H1 (cell line): ENCODE measurements around the gene NR2F6. TPM values are rescaled to one million over a fixed set of nuclear protein-coding genes. Genes with fewer than 3 reads are reported as not detected.

Source experiments
- CTCF ChIA-PET: fragments of 300-600 bp; sonication (Branson Sonifier 250); formaldehyde crosslinking; loops from one replicate; lab custom pipeline; 2021; ENCODE audit not compliant: partially characterized antibody; lab: Charles Lee
- POLR2A ChIA-PET: fragments of 300-600 bp; sonication (Branson Sonifier 250); formaldehyde crosslinking; loops from one replicate; lab custom pipeline; 2021; ENCODE audit warnings: inconsistent platforms; ENCODE audit not compliant: partially characterized antibody; lab: Charles Lee
- DNase-seq, 2 experiments: peaks; one replicate each; pipeline versions ENCODE4 v3.0.0 to v3.0.0-alpha.2; 2010 to 2022; ENCODE audit warnings: low spot score in 2 of 2, low read depth in 1 of 2, mixed read lengths in 1 of 2
- FAIRE-seq: peaks from 2 replicates; lab custom pipeline; 2011; peaks lifted over from hg19 to GRCh38; lab: Jason Lieb, UNC
- H2AFZ ChIP-seq: 2 replicates; pipeline ENCODE4 v1.8.1; 2012; ENCODE audit warnings: low read length, inconsistent platforms
- H2AK5ac ChIP-seq: 2 replicates; pipeline ENCODE4 v1.6.1; 2013; ENCODE audit warnings: low read depth, low read length
- H2BK120ac ChIP-seq: replicated peaks from 2 replicates; pipeline ENCODE3; 2013; ENCODE audit warnings: low read depth, low read length, inconsistent platforms
- H2BK12ac ChIP-seq: 2 replicates; pipeline ENCODE4 v1.6.1; 2013; ENCODE audit warnings: low read depth, low read length
- H2BK15ac ChIP-seq: 2 replicates; pipeline ENCODE4 v1.6.1; 2013; ENCODE audit warnings: low read length
- H2BK20ac ChIP-seq: 2 replicates; pipeline ENCODE4 v1.6.1; 2013; ENCODE audit warnings: low read length
- H2BK5ac ChIP-seq: 2 replicates; pipeline ENCODE4 v1.6.1; 2013; ENCODE audit warnings: low read depth, low read length
- H3K14ac ChIP-seq: 2 replicates; pipeline ENCODE4 v1.6.1; 2013; ENCODE audit warnings: inconsistent platforms; ENCODE audit not compliant: insufficient read length
- H3K18ac ChIP-seq: 2 replicates; pipeline ENCODE4 v1.6.1; 2013; ENCODE audit warnings: low read length; ENCODE audit errors: extremely low read depth
- H3K23ac ChIP-seq: 2 replicates; pipeline ENCODE4 v1.6.1; 2013; ENCODE audit warnings: inconsistent platforms; ENCODE audit not compliant: insufficient read length
- H3K23me2 ChIP-seq: 2 replicates; pipeline ENCODE4 v1.6.1; 2013; ENCODE audit warnings: low read depth, low read length
- H3K27ac ChIP-seq: 2 replicates; pipeline ENCODE4 v1.6.1; 2011; ENCODE audit warnings: low read depth, low read length, inconsistent platforms
- H3K27me3 ChIP-seq, 4 experiments: replicated peaks in 1 of 4; 1 replicate in 1 of 4; 2 replicates in 3 of 4; pipeline versions ENCODE4 v1.6.1 to v1.8.1; 2011 to 2013; ENCODE audit warnings: low read length in 3 of 4, mild to moderate bottlenecking in 3 of 4, inconsistent platforms in 2 of 4, mixed read lengths in 2 of 4, moderate library complexity in 1 of 4; ENCODE audit not compliant: control insufficient read depth in 3 of 4, insufficient read depth in 3 of 4; ENCODE audit errors: extremely low read depth in 1 of 4
- H3K36me3 ChIP-seq, 4 experiments: 2 replicates each; pipeline versions ENCODE4 v1.6.1 to v1.8.1; 2011 to 2013; ENCODE audit warnings: mild to moderate bottlenecking in 4 of 4, low read length in 3 of 4, moderate library complexity in 2 of 4, control low read depth in 1 of 4, inconsistent platforms in 1 of 4; ENCODE audit not compliant: insufficient read depth in 4 of 4, control insufficient read depth in 2 of 4
- H3K4ac ChIP-seq: replicated peaks from 2 replicates; pipeline ENCODE3; 2013; ENCODE audit warnings: low read length, low read depth, mixed read lengths, inconsistent platforms; ENCODE audit not compliant: insufficient read length
- H3K4me1 ChIP-seq, 4 experiments: replicated peaks in 1 of 4; 1 replicate in 1 of 4; 2 replicates in 3 of 4; pipeline versions ENCODE4 v1.6.1 to v1.8.1; 2011 to 2013; ENCODE audit warnings: low read length in 3 of 4, inconsistent platforms in 2 of 4, mixed read lengths in 1 of 4; ENCODE audit not compliant: insufficient read depth in 4 of 4, control insufficient read depth in 3 of 4
- H3K4me2 ChIP-seq, 2 experiments: 2 replicates each; pipeline versions ENCODE4 v1.6.1 to v1.8.1; 2011 to 2013; ENCODE audit warnings: low read depth in 2 of 2, low read length in 2 of 2, control low read depth in 1 of 2, inconsistent platforms in 1 of 2, mild to moderate bottlenecking in 1 of 2; ENCODE audit not compliant: insufficient read depth in 1 of 2
- H3K4me3 ChIP-seq, 4 experiments: fragments of 200-600, 300-600 bp in 1 of 4; sonication (generic), shearing (Covaris generic), sonication (Bioruptor Twin) in 1 of 4; 2 replicates each; pipeline versions ENCODE4 v1.5.1 to v1.8.1; 2011 to 2016; ENCODE audit warnings: low read length in 4 of 4, low read depth in 3 of 4, control low read depth in 2 of 4, inconsistent platforms in 2 of 4, mild to moderate bottlenecking in 2 of 4, mixed read lengths in 1 of 4, moderate library complexity in 1 of 4; ENCODE audit not compliant: insufficient read depth in 2 of 4; ENCODE audit errors: extremely low read depth in 1 of 4
- H3K56ac ChIP-seq: replicated peaks from 2 replicates; pipeline ENCODE3; 2013; ENCODE audit warnings: low read depth, mild to moderate bottlenecking, mixed read lengths, low read length, inconsistent platforms; ENCODE audit not compliant: insufficient read length
- H3K79me1 ChIP-seq: 2 replicates; pipeline ENCODE4 v1.6.1; 2013; ENCODE audit warnings: low read depth, low read length, control low read depth
- H3K79me2 ChIP-seq, 2 experiments: 2 replicates each; pipeline versions ENCODE4 v1.6.1 to v1.8.1; 2012 to 2013; ENCODE audit warnings: low read length in 2 of 2, mild to moderate bottlenecking in 2 of 2, inconsistent platforms in 1 of 2; ENCODE audit not compliant: insufficient read depth in 2 of 2, control insufficient read depth in 1 of 2
- H3K9ac ChIP-seq, 4 experiments: replicated peaks in 1 of 4; 1 replicate in 1 of 4; 2 replicates in 3 of 4; pipeline versions ENCODE4 v1.6.1 to v1.8.1; 2011 to 2013; ENCODE audit warnings: low read depth in 3 of 4, low read length in 3 of 4, control low read depth in 2 of 4, mild to moderate bottlenecking in 2 of 4, moderate library complexity in 2 of 4, inconsistent platforms in 1 of 4; ENCODE audit errors: extremely low read depth in 1 of 4
- H3K9me3 ChIP-seq, 2 experiments: 2 replicates each; pipeline versions ENCODE4 v1.6.1 to v1.8.1; 2012 to 2013; ENCODE audit warnings: mild to moderate bottlenecking in 2 of 2, moderate library complexity in 2 of 2, control low read depth in 1 of 2, inconsistent platforms in 1 of 2, low read depth in 1 of 2, low read length in 1 of 2, mixed read lengths in 1 of 2; ENCODE audit not compliant: insufficient read depth in 2 of 2
- H4K20me1 ChIP-seq, 2 experiments: replicated peaks in 1 of 2; 2 replicates each; pipeline versions ENCODE3 to v1.8.1; 2011 to 2013; ENCODE audit warnings: inconsistent platforms in 2 of 2, low read length in 2 of 2, mild to moderate bottlenecking in 1 of 2; ENCODE audit not compliant: insufficient read depth in 2 of 2, control insufficient read depth in 1 of 2
- H4K5ac ChIP-seq: 2 replicates; pipeline ENCODE4 v1.6.1; 2013; ENCODE audit warnings: low read length, low read depth, mixed read lengths, inconsistent platforms; ENCODE audit not compliant: insufficient read length
- H4K8ac ChIP-seq: 2 replicates; pipeline ENCODE4 v1.8.0; 2013; ENCODE audit warnings: mild to moderate bottlenecking, moderate library complexity, low read length, inconsistent platforms; ENCODE audit not compliant: insufficient read depth; ENCODE audit errors: extremely low read depth
- H4K91ac ChIP-seq: replicated peaks from 2 replicates; pipeline ENCODE3; 2013; ENCODE audit warnings: low read length, mixed read lengths, inconsistent platforms; ENCODE audit not compliant: insufficient read length
- ASH2L ChIP-seq: fragments of 200-600, 300-600 bp; sonication (generic); IDR thresholded peaks from one replicate; pipeline ENCODE4 v1.7.1; 2017; ENCODE audit warnings: low read length
- CBX8 ChIP-seq: fragments of 300-800, 300-1000 bp; sonication (generic); IDR thresholded peaks from 2 replicates; pipeline ENCODE4 v1.7.1; 2016; ENCODE audit warnings: low read depth, low read length, borderline replicate concordance
- CREB1 ChIP-seq: IDR thresholded peaks from 2 replicates; pipeline ENCODE4 v1.6.1; 2012; ENCODE audit warnings: inconsistent platforms
- EP300 ChIP-seq, 2 experiments: IDR thresholded peaks; 1 replicate in 1 of 2; 2 replicates in 1 of 2; pipeline ENCODE4 v1.6.1; 2011 to 2012; ENCODE audit warnings: low read depth in 2 of 2, low read length in 2 of 2, mild to moderate bottlenecking in 2 of 2, borderline replicate concordance in 1 of 2, inconsistent platforms in 1 of 2, moderate library complexity in 1 of 2
- FOSL1 ChIP-seq: IDR thresholded peaks from 2 replicates; pipeline ENCODE4 v1.6.1; 2011; ENCODE audit warnings: mild to moderate bottlenecking, low read depth, low read length, moderate library complexity; ENCODE audit not compliant: insufficient read depth
- GABPA ChIP-seq: IDR thresholded peaks from 2 replicates; pipeline ENCODE4 v1.6.1; 2011; ENCODE audit warnings: mild to moderate bottlenecking, low read length, moderate library complexity, borderline replicate concordance; ENCODE audit not compliant: insufficient read depth
- KDM5A ChIP-seq: fragments of 200-600 bp; IDR thresholded peaks from 2 replicates; pipeline ENCODE4 v1.7.1; 2012; ENCODE audit warnings: mild to moderate bottlenecking, low read length, inconsistent platforms, mixed read lengths
- MAFK ChIP-seq: IDR thresholded peaks from 2 replicates; pipeline ENCODE4 v1.6.1; 2012; ENCODE audit warnings: low read depth, mild to moderate bottlenecking, improper control_type of control experiment, low read length
- NANOG ChIP-seq: IDR thresholded peaks from 2 replicates; pipeline ENCODE4 v1.6.1; 2011; ENCODE audit warnings: low read length, low read depth, mild to moderate bottlenecking, inconsistent platforms; ENCODE audit not compliant: insufficient read depth, poor library complexity, severe bottlenecking
- SIN3A ChIP-seq, 2 experiments: IDR thresholded peaks in 1 of 2; conservative IDR thresholded peaks in 1 of 2; 2 replicates each; pipeline ENCODE4 v1.6.1; 2011 to 2012; ENCODE audit warnings: low read length in 2 of 2, improper control_type of control experiment in 1 of 2, low read depth in 1 of 2, mild to moderate bottlenecking in 1 of 2
- WGBS, 2 experiments: shearing (Covaris generic) in 1 of 2; methylation state at CpG; one replicate each; pipeline versions ENCODE4 v1.1.6 to v1.1.7; 2013 to 2015; ENCODE audit warnings: low lambda C conversion rate in 2 of 2, mixed read lengths in 2 of 2, inconsistent platforms in 1 of 2, low coverage in 1 of 2, missing lambda C conversion rate in 1 of 2; ENCODE audit not compliant: insufficient replicate concordance in 2 of 2, insufficient coverage in 1 of 2, insufficient read length in 1 of 2; ENCODE audit errors: extremely low coverage in 1 of 2, missing lambda C conversion rate in 1 of 2; 5-methylcytosine and 5-hydroxymethylcytosine counted together
- polyA plus RNA-seq, 7 experiments: library from polyadenylated mRNA; depleted of rRNA in 3 of 7; stranded (reverse) in 5 of 7; unstranded in 2 of 7; fragments of >200 nt in 5 of 7; fragments of 200-250 nt in 2 of 7; gene quantifications; 1 replicate in 5 of 7; 2 replicates in 1 of 7; 4 replicates in 1 of 7; pipeline versions ENCODE4 v1.2.1 to v1.2.3, GENCODE V29; 2011 to 2013; ENCODE audit warnings: missing spikeins in 2 of 7, mixed read lengths in 2 of 7
- total RNA-seq: library from RNA; stranded (reverse); fragmentation: NEBNext Ultra II Directional; extraction: Animal tissue kit (Norgen Biotek cat#: 25700); gene quantifications from 2 replicates; pipeline ENCODE4 v1.2.1, GENCODE V29; 2021
- TF ChIP-seq, protein P1 (sequence below): IDR thresholded peaks from 2 replicates; pipeline ENCODE4 v1.6.1; 2012; ENCODE audit warnings: low read length, inconsistent platforms

The NR2F6 gene
- total and polyA plus RNA-seq, 2 of the 8 experiments (the other 6 are each of a cell fraction or from before 2014, with no cell fraction given), result 99.7 to 114 TPM

DNA sequence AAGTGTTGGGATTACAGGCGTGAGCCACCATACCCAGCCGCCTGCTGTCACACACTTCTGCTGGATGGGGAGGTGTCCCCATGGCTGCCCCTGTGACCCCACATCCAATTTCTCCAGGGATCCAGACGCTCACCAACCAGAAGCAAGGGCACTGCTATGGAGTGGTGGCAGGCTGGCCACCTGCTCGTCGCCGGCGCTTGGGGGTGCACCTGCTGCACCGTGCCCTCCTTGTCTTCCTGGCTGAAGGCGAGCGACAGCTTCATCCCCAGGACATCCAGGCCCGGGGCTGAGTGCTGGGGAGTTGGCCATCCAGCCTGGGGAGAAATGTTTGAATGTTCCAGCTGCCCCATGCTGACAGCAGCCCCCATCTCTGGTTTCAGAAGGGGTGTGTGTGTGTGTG lies 40.5 kb upstream of the NR2F6 start:
- Histone ChIP-seq H3K9me3 (peaks cover 0 to 6% of the 10 kb centered on the region in 2 experiments; a peak in 1 of 4 replicates), H2AFZ (no peak overlapping the region), H3K4me3 (no peak overlapping the region), H3K9ac (no peak overlapping the region), H2BK20ac (no peak overlapping the region), H3K23ac (no peak overlapping the region), H3K18ac (no peak overlapping the region), H4K8ac (no peak overlapping the region), H2BK15ac (no peak overlapping the region), H2AK5ac (no peak overlapping the region), H3K56ac (no peak overlapping the region), H2BK5ac (no peak overlapping the region), H4K91ac (no peak overlapping the region), H3K4me2 (no peak overlapping the region), H3K4ac (no peak overlapping the region), H2BK120ac (no peak overlapping the region), H3K23me2 (no peaks in the 10 kb centered on the region; the same call in 1 of the 2 replicates), H3K27me3 (peaks cover 0 to 3% (median 0%) of the 10 kb centered on the region in 4 experiments; a peak in 3 of 7 replicates), H3K79me2 (no peaks in the 10 kb centered on the region), H3K14ac (no peak overlapping the region), H3K79me1 (no peaks in the 10 kb centered on the region; the same call in 1 of the 2 replicates), H3K4me1 (peaks cover 0 to 3% (median under 1%) of the 10 kb centered on the region in 4 experiments; a peak in 3 of 7 replicates), H4K5ac (no peak overlapping the region), H3K27ac (no peak overlapping the region), H2BK12ac (no peak overlapping the region), H3K36me3 (no peaks in the 10 kb centered on the region), H4K20me1 (peaks cover 0 to 1% of the 10 kb centered on the region in 2 experiments)
- DNase-seq (no peak), FAIRE-seq (no peak)
- ChIA-PET CTCF (interaction anchor here (0.6 to 2.3 kb wide), 4 partner anchors 26 to 180 kb away, joined by 3 to 13 read pairs (median 4); no protein-coding TSS in a partner anchor), POLR2A (interaction anchor here (0.7 to 1.4 kb wide), 3 partner anchors 19 to 52 kb away, joined by 3 to 4 read pairs (median 3); partner anchors contain the start of gene BABAM1)
- WGBS, 2 experiments, result 92% methylated on average over 9 of the region's 11 CpGs; no CpG with 5 or more reads in 1 of the 2 experiments
- TF ChIP-seq CREB1, result no peak
- no peak for TF ChIP-seq EP300 (IDR thresholded peaks at IDR 0.05; ENCODE audit: borderline replicate concordance in 1 of 2, low read depth in 2 of 2, low read length in 2 of 2)
- no peak for TF ChIP-seq GABPA
- no peak for TF ChIP-seq MAFK
- TF ChIP-seq KDM5A, result no peak
- no peak for TF ChIP-seq FOSL1
- no peak for TF ChIP-seq CBX8
- TF ChIP-seq NANOG, result no peak
- no peak for TF ChIP-seq ASH2L
- TF ChIP-seq SIN3A (conservative IDR thresholded peaks at IDR 0.05 in 1 of 2, IDR thresholded peaks at IDR 0.05 in 1 of 2; ENCODE audit: low read depth in 1 of 2, low read length in 2 of 2), result no peak
- TF ChIP-seq, protein P1, sequence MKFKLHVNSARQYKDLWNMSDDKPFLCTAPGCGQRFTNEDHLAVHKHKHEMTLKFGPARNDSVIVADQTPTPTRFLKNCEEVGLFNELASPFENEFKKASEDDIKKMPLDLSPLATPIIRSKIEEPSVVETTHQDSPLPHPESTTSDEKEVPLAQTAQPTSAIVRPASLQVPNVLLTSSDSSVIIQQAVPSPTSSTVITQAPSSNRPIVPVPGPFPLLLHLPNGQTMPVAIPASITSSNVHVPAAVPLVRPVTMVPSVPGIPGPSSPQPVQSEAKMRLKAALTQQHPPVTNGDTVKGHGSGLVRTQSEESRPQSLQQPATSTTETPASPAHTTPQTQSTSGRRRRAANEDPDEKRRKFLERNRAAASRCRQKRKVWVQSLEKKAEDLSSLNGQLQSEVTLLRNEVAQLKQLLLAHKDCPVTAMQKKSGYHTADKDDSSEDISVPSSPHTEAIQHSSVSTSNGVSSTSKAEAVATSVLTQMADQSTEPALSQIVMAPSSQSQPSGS, result no peak
